ENCODE measurements around the gene TPCN2.

- TF ChIP-seq, protein P1, sequence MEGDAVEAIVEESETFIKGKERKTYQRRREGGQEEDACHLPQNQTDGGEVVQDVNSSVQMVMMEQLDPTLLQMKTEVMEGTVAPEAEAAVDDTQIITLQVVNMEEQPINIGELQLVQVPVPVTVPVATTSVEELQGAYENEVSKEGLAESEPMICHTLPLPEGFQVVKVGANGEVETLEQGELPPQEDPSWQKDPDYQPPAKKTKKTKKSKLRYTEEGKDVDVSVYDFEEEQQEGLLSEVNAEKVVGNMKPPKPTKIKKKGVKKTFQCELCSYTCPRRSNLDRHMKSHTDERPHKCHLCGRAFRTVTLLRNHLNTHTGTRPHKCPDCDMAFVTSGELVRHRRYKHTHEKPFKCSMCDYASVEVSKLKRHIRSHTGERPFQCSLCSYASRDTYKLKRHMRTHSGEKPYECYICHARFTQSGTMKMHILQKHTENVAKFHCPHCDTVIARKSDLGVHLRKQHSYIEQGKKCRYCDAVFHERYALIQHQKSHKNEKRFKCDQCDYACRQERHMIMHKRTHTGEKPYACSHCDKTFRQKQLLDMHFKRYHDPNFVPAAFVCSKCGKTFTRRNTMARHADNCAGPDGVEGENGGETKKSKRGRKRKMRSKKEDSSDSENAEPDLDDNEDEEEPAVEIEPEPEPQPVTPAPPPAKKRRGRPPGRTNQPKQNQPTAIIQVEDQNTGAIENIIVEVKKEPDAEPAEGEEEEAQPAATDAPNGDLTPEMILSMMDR (IDR thresholded peaks at IDR 0.05): no peak
- TF ChIP-seq SIN3A (IDR thresholded peaks at IDR 0.05; ENCODE audit: borderline replicate concordance, insufficient read depth, low read depth, low read length): no peak
These were observed 16.5 kb downstream of the TPCN2 start for GRCh38 chr11:69065147-69065710.
